ENCODE measurements around the gene EXD2. TPM values are rescaled to one million over a fixed set of nuclear protein-coding genes. Genes with fewer than 3 reads are reported as not detected.

Gene EXD2
- total and polyA plus RNA-seq, 2 experiments from 2014 or later: 20.3 to 21.4 TPM

DNA sequence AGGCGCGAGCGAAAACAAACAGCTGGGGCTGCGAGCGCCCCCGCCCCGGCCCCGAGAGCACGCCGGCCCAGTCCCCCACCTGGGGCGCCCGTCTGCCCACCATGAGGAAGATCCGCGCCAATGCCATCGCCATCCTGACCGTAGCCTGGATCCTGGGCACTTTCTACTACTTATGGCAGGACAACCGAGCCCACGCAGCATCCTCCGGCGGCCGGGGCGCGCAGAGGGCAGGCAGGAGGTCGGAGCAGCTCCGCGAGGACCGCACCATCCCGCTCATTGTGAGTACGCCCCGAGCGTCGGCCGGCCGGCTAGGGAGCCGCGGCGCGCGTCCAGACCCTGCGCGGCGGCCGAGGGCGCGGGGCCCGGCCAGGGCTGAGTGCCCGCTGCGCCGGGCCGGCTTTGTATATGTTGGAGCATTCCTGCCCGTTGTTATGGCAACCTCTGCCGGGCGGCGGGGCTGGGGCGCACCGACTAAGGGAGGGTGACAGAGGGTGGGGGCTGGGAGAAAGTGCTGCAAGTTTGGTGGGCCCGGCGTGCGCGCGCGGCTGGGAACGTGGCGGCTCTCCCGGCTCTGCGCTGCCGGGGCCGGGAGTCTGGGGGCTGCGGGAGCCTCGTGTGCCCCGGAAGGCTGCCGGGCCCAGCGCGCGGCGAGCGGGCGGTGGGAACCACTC, 69.0 kb downstream of the EXD2 start:
- peaks cover 14% of the 10 kb centered on the region for H3K4me1 ChIP-seq (ENCODE audit: low read depth)
- TF ChIP-seq, protein P1, sequence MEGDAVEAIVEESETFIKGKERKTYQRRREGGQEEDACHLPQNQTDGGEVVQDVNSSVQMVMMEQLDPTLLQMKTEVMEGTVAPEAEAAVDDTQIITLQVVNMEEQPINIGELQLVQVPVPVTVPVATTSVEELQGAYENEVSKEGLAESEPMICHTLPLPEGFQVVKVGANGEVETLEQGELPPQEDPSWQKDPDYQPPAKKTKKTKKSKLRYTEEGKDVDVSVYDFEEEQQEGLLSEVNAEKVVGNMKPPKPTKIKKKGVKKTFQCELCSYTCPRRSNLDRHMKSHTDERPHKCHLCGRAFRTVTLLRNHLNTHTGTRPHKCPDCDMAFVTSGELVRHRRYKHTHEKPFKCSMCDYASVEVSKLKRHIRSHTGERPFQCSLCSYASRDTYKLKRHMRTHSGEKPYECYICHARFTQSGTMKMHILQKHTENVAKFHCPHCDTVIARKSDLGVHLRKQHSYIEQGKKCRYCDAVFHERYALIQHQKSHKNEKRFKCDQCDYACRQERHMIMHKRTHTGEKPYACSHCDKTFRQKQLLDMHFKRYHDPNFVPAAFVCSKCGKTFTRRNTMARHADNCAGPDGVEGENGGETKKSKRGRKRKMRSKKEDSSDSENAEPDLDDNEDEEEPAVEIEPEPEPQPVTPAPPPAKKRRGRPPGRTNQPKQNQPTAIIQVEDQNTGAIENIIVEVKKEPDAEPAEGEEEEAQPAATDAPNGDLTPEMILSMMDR (IDR thresholded peaks at IDR 0.05; ENCODE audit: low read depth, low read length): no peak
- H3K27ac ChIP-seq: no peak overlapping the region
- peak overlapping the region; percentile 67 for H3K4me3 ChIP-seq
- DNase-seq (ENCODE audit: low read depth in 1 of 2, low spot score in 1 of 2): peak; percentile 19 to 68
- no peaks in the 10 kb centered on the region for H3K36me3 ChIP-seq
- no peaks in the 10 kb centered on the region for H3K9me3 ChIP-seq (ENCODE audit: low read depth)
- H3K27me3 ChIP-seq: peaks cover 32% of the 10 kb centered on the region

DNA sequence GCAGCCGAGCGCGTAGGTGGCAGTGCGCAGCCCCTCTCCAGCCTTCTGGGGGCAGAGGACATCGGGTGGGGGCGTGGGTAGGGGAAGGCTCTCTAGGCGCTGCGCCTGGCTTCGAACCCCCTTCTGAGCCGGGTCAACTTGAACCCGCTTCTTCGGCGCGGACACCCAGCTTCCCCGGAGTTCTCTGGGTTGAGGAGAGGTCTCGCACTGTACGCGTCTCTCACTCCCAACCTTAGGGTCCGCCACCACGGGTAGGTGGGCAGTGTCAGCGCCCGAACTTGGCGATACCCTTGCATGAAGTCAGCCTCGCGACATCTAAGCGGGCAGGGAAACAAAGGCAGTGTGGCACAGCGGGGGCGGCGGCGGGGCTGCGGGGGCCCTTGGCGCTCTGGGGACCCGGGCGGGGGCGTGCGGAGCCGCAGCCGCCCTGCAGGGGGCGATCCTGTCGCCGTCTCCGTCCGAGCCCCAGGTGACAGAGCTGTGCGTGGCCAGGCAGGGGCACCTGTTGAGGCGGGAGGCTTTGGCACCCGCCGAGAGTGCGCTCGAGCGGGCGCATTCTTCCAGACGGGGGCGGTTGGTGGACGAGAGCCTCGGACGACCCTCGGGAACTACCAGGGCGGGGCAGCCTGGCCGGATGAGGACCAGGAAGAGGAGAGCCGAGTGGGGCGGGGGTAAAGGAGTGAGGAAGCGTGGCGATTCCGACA, 69.7 kb downstream of the EXD2 start:
- peak in 1 of 2 donors; percentile 51 for DNase-seq (ENCODE audit: low read depth in 1 of 2, low spot score in 1 of 2)
- peak overlapping the region; percentile 67 for H3K4me3 ChIP-seq
- peaks cover 28% of the 10 kb centered on the region for H3K27me3 ChIP-seq
- no peak overlapping the region for H3K27ac ChIP-seq
- no peaks in the 10 kb centered on the region for H3K9me3 ChIP-seq (ENCODE audit: low read depth)
- peaks cover 14% of the 10 kb centered on the region for H3K4me1 ChIP-seq (ENCODE audit: low read depth)
- TF ChIP-seq, protein P1 (IDR thresholded peaks at IDR 0.05; ENCODE audit: low read depth, low read length): peak; percentile 42
- no peaks in the 10 kb centered on the region for H3K36me3 ChIP-seq

DNA sequence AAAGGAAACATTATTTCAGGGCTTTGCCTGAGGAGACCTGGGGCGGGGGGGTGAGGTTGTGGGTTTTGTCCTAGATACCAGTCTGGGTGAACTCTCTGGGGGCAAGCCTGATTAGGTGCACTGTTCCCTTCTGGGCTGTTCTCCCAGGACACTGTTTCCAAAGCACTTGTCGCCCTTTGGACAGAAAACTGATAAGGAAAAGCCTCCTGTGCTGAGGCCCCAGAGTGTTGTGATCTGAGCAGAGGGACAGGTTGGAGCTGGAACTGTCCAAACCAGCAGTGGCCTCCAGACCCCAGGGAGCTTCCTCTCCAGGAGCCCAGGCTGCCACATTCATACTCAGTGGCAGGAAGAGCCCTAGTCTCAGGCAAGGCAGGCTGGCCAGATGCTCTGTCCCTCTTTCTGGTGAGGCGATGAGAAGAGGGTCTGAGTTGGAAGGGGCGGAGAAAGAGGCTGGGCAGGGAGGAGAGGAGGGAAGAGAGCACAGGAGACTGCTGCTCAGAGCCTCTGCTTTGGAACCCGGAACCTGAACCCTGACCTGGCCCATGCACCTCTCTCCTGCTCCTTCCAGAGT, 70.5 kb downstream of the EXD2 start:
- H3K27ac ChIP-seq: no peak overlapping the region
- TF ChIP-seq, protein P1 (IDR thresholded peaks at IDR 0.05; ENCODE audit: low read depth, low read length): no peak
- DNase-seq (ENCODE audit: low read depth in 1 of 2, low spot score in 1 of 2): peak in 1 of 2 donors; percentile 53
- H3K4me3 ChIP-seq: peak overlapping the region; percentile 67
- H3K36me3 ChIP-seq: no peaks in the 10 kb centered on the region
- H3K4me1 ChIP-seq (ENCODE audit: low read depth): peaks cover 14% of the 10 kb centered on the region
- H3K27me3 ChIP-seq: peaks cover 28% of the 10 kb centered on the region
- no peaks in the 10 kb centered on the region for H3K9me3 ChIP-seq (ENCODE audit: low read depth)

DNA sequence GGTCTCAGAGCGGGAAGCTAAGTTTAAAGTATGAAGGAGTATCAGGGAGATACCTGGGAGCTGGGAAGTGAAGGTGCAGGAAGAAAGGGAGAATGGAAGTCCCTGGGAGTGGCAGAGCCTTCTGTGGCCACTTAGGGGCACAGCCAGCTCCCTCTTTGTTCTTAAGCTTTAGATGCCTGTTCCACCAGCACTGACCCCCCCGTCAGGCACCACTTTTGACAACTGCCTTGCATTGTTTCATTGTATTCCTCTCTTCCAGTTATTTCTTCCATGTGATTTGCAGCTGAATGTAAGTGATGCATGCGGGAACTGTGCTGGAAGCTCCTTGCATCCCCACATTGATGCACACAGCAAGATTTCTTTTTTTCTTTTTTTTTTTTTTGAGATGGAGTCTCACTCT, 71.2 kb downstream of the EXD2 start:
- Histone ChIP-seq H3K4me3 (no peak overlapping the region), H3K9me3 (ENCODE audit: low read depth) (no peaks in the 10 kb centered on the region), H3K36me3 (no peaks in the 10 kb centered on the region), H3K27me3 (peaks cover 24% of the 10 kb centered on the region), H3K4me1 (ENCODE audit: low read depth) (peaks cover 14% of the 10 kb centered on the region), H3K27ac (no peak overlapping the region)
- TF ChIP-seq, protein P1 (IDR thresholded peaks at IDR 0.05; ENCODE audit: low read depth, low read length): no peak
- DNase-seq (ENCODE audit: low read depth in 1 of 2, low spot score in 1 of 2): no peak

DNA sequence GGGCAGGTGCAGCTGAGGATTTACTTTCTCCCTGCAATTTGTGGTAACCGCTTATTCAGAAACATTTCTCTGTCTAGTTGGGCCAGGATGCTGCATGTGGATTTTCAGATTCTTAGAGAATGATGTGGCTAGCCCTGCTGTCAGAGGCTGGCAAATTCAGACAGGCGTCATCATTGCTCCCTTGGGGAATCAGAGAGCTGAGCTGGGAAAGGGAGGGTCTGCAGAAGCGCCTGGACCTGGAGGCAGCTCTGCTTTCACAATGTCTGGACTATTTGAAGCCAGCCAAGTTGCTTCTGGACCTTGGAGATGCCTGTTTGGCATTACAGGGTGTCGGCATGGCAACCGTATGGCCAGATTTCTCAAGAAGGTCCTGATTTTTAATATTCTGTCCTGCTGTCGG, 72.1 kb downstream of the EXD2 start:
- Histone ChIP-seq H3K4me3 (no peak overlapping the region), H3K9me3 (ENCODE audit: low read depth) (no peaks in the 10 kb centered on the region), H3K27me3 (peaks cover 15% of the 10 kb centered on the region), H3K4me1 (ENCODE audit: low read depth) (peaks cover 14% of the 10 kb centered on the region), H3K36me3 (no peaks in the 10 kb centered on the region), H3K27ac (no peak overlapping the region)
- DNase-seq (ENCODE audit: low read depth in 1 of 2, low spot score in 1 of 2): peak in 1 of 2 donors; percentile 90
- TF ChIP-seq, protein P1 (IDR thresholded peaks at IDR 0.05; ENCODE audit: low read depth, low read length): no peak

Data from cardiac muscle cell (in vitro differentiated cells and primary cell).